ENCODE measurements around the gene DUSP8. TPM values are rescaled to one million over a fixed set of nuclear protein-coding genes. Genes with fewer than 3 reads are reported as not detected.

The DUSP8 gene
- total RNA-seq, 1 experiment from 2014 or later: 14.0 TPM

DNA sequence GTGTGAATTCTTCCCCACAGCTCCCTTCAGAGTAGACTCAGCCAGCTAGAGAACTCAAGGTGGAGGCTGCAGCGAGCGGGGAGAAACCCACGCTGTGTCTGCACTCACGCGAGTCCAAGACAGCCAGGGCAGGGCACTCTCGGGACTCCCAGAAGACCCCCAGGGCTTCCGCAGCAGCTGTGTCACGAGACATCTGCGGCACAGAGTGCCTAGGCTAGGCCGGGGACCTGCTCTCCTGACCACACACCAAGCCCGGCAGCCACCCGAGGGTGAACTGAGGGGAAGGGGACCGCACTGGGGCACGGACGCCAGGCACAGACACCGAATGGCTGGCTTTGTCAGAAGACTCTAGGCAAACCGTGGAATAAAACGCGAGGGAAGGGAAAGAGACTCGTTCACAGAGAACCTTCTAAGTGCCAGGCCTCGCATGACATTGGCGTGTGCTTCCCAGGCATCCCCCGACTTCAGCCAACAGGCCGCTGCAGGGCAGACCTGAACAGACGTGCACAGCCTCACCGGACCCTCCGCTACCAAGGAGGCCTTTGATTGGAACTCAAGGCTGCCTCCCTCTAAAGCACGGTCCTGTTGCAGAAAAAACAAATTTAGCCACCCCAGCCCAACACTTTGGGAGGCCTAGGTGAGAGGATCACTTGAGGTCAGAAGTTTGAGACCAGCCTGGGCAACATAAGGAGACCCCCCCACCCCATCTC is 67.3 kb downstream of the DUSP8 start:
- Mint-ChIP-seq H3K27ac (ENCODE audit: unreplicated experiment) (no peak overlapping the region), H3K9me3 (ENCODE audit: low read depth, unreplicated experiment) (peaks cover 7% of the 10 kb centered on the region), H3K4me3 (ENCODE audit: low read depth, unreplicated experiment) (no peak overlapping the region), H3K36me3 (ENCODE audit: insufficient read depth, unreplicated experiment) (no peaks in the 10 kb centered on the region), H3K4me1 (ENCODE audit: low read depth, unreplicated experiment) (no peaks in the 10 kb centered on the region), H3K27me3 (ENCODE audit: unreplicated experiment) (no peaks in the 10 kb centered on the region)
- TF ChIP-seq, protein P1, sequence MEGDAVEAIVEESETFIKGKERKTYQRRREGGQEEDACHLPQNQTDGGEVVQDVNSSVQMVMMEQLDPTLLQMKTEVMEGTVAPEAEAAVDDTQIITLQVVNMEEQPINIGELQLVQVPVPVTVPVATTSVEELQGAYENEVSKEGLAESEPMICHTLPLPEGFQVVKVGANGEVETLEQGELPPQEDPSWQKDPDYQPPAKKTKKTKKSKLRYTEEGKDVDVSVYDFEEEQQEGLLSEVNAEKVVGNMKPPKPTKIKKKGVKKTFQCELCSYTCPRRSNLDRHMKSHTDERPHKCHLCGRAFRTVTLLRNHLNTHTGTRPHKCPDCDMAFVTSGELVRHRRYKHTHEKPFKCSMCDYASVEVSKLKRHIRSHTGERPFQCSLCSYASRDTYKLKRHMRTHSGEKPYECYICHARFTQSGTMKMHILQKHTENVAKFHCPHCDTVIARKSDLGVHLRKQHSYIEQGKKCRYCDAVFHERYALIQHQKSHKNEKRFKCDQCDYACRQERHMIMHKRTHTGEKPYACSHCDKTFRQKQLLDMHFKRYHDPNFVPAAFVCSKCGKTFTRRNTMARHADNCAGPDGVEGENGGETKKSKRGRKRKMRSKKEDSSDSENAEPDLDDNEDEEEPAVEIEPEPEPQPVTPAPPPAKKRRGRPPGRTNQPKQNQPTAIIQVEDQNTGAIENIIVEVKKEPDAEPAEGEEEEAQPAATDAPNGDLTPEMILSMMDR (IDR thresholded peaks at IDR 0.05; ENCODE audit: unreplicated experiment): no peak
- intact Hi-C loops (cut with micrococcal nuclease; ENCODE audit: unreplicated experiment): no loop called here
- BruUV-seq (replicated peaks): no TSS peak
- CTCF ChIA-PET: interaction anchor here (0.5 kb wide), 1 partner anchor 966 kb away, joined by 3 read pairs; no protein-coding TSS in a partner anchor
- DNase-seq: no peak

DNA sequence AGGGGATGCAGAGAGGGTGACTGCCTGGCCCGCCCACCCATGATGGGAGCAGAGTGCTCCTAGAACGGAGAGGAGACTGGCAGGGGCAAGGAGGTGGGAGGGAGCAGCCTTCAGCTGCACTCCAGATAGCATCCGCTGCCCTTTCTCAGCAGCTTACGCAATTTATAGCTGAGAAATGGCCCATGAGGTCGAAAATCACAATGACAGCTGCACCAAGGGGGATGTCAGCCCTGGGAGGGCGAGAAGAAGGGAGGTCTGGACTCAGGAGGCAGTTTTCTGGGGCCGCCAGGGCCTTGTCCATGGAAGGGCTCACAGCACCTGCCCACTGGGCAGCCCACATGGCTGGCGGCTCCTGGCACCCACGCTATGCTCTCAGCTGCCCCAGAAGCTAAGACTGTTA is 67.9 kb downstream of the DUSP8 start:
- Mint-ChIP-seq H3K36me3 (ENCODE audit: insufficient read depth, unreplicated experiment) (no peaks in the 10 kb centered on the region), H3K9me3 (ENCODE audit: low read depth, unreplicated experiment) (peaks cover 7% of the 10 kb centered on the region), H3K27me3 (ENCODE audit: unreplicated experiment) (no peaks in the 10 kb centered on the region), H3K27ac (ENCODE audit: unreplicated experiment) (no peak overlapping the region), H3K4me3 (ENCODE audit: low read depth, unreplicated experiment) (no peak overlapping the region), H3K4me1 (ENCODE audit: low read depth, unreplicated experiment) (no peaks in the 10 kb centered on the region)
- TF ChIP-seq, protein P1 (IDR thresholded peaks at IDR 0.05; ENCODE audit: unreplicated experiment): no peak
- intact Hi-C loops (cut with micrococcal nuclease; ENCODE audit: unreplicated experiment): no loop called here
- DNase-seq: no peak
- CTCF ChIA-PET: interaction anchor here (0.5 kb wide), 1 partner anchor 967 kb away, joined by 3 read pairs; no protein-coding TSS in a partner anchor
- BruUV-seq (replicated peaks): no TSS peak

Other genes with a start within 250 kb of the DUSP8 start
- 2.6 and 8.8 TPM in 2 replicates for gene BRSK2, start 182.3 kb downstream of the DUSP8 start, total RNA-seq (2022)
- gene MOB2, start 85.5 kb downstream of the DUSP8 start, total RNA-seq (2022): 28.6 and 29.8 TPM in 2 replicates
- not detected in 2 replicates for gene KRTAP5-1, start 13.0 kb upstream of the DUSP8 start, total RNA-seq (2022)
- not detected in 2 replicates for gene KRTAP5-2, start 26.0 kb upstream of the DUSP8 start, total RNA-seq (2022)
- gene KRTAP5-3, start 36.2 kb upstream of the DUSP8 start, total RNA-seq (2022): not detected in 2 replicates
- not detected in 2 replicates for gene KRTAP5-4, start 49.9 kb upstream of the DUSP8 start, total RNA-seq (2022)
- gene KRTAP5-5, start 57.5 kb upstream of the DUSP8 start, total RNA-seq (2022): not detected in 2 replicates
- gene KRTAP5-6, start 124.9 kb upstream of the DUSP8 start, total RNA-seq (2022): not detected in 2 replicates
- gene IFITM10, start 178.3 kb upstream of the DUSP8 start, total RNA-seq (2022): 3.3 and 8.1 TPM in 2 replicates
- 531 and 685 TPM in 2 replicates for gene CTSD, start 191.7 kb upstream of the DUSP8 start, total RNA-seq (2022)